H1 (cell line): ENCODE data around the gene FOXI3. TPM values are rescaled to one million over a fixed set of nuclear protein-coding genes. Genes with fewer than 3 reads are reported as not detected.

ENCODE experiments used
- CREB1 ChIP-seq: IDR thresholded peaks from 2 replicates; pipeline ENCODE4 v1.6.1; 2012; ENCODE audit warnings: inconsistent platforms
- POLR2AphosphoS5 ChIP-seq: IDR thresholded peaks from 2 replicates; pipeline ENCODE4 v1.6.1; 2011; ENCODE audit warnings: low read depth, low read length
- SIRT6 ChIP-seq: IDR thresholded peaks from one replicate; pipeline ENCODE4 v1.7.1; 2012; ENCODE audit warnings: low read length, inconsistent platforms
- polyA plus RNA-seq, 7 experiments: library from polyadenylated mRNA; depleted of rRNA in 3 of 7; stranded (reverse) in 5 of 7; unstranded in 2 of 7; fragments of >200 nt in 5 of 7; fragments of 200-250 nt in 2 of 7; gene quantifications; 1 replicate in 5 of 7; 2 replicates in 1 of 7; 4 replicates in 1 of 7; pipeline versions ENCODE4 v1.2.1 to v1.2.3, GENCODE V29; 2011 to 2013; ENCODE audit warnings: missing spikeins in 2 of 7, mixed read lengths in 2 of 7
- total RNA-seq: library from RNA; stranded (reverse); fragmentation: NEBNext Ultra II Directional; extraction: Animal tissue kit (Norgen Biotek cat#: 25700); gene quantifications from 2 replicates; pipeline ENCODE4 v1.2.1, GENCODE V29; 2021

Gene FOXI3
- total and polyA plus RNA-seq, 2 of the 8 experiments (the other 6 are each of a cell fraction or from before 2014, with no cell fraction given): 6.8 to 15.9 TPM

- TF ChIP-seq SIRT6 (no peak), POLR2AphosphoS5 (no peak), CREB1 (no peak)
- TF ChIP-seq, all 59 proteins: peak for 0
Measured at GRCh38 chr2:88437010-88437409, 15.5 kb downstream of the FOXI3 start (continued).
